GM12892 (cell line): ENCODE measurements around the gene SCYGR8.

ENCODE experiments used
- POLR2A ChIP-seq: IDR thresholded peaks from 2 replicates; pipeline ENCODE4 v1.6.1; 2011; ENCODE audit warnings: low read depth, low read length, control low read depth
- POLR2AphosphoS5 ChIP-seq: IDR thresholded peaks from 2 replicates; pipeline ENCODE4 v1.6.1; 2011; ENCODE audit warnings: low read depth, low read length, control low read depth
- TAF1 ChIP-seq: IDR thresholded peaks from 2 replicates; pipeline ENCODE4 v1.6.1; 2011; ENCODE audit warnings: low read depth, mild to moderate bottlenecking, control low read depth, low read length, borderline replicate concordance

GRCh38 chr2:227739351-227739750 is 6.3 kb upstream of the SCYGR8 start:
- TF ChIP-seq POLR2A (no peak), TAF1 (no peak), POLR2AphosphoS5 (no peak)
